Measurements from ENCODE around the gene IBSP. TPM values are rescaled to one million over a fixed set of nuclear protein-coding genes. Genes with fewer than 3 reads are reported as not detected.

IBSP gene
- total RNA-seq, 1 experiment from 2014 or later, result not detected

DNA sequence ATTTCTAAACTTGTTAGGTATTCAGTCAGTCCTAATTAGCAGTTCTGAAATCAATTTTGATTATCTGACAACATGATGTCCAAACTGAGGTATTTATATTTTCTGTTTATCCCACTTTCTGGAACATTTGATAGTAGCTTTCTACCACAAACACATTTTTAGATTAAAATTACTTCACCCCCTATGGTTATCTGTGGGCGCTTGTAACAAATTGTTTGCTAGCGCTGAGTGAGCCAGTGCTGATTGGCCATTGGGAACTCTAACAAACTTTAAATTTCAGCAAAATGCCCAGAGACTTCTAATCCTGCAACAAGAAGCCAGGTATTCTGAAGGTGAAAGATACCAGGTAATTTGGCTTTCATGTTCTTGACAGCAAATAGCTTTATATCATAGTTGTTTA lies 33.3 kb downstream of the IBSP start, which contains the start of gene MEPE:
Gene MEPE, plus strand, starts transcription at position 301 of the 400 bp plus-strand sequence. CDS start 1,746 bp downstream, outside the sequence.
- Histone ChIP-seq H3K18ac (ENCODE audit: insufficient read length, low read depth, low read length) (no peak within 1 kb of the TSS), H3K14ac (ENCODE audit: insufficient read depth, low read length) (no peak within 1 kb of the TSS), H2BK20ac (ENCODE audit: low read depth, low read length, poor library complexity, severe bottlenecking) (no peak within 1 kb of the TSS), H2BK5ac (ENCODE audit: insufficient read length, low read length) (no peak within 1 kb of the TSS), H2AK5ac (ENCODE audit: insufficient read length, low read length) (no peak within 1 kb of the TSS), H3K23me2 (ENCODE audit: insufficient read length, low read depth, low read length, poor library complexity, severe bottlenecking) (no peaks in the 10 kb centered on the region), H3K56ac (ENCODE audit: insufficient read length, low read depth, low read length) (no peak within 1 kb of the TSS), H3K27ac (ENCODE audit: insufficient read length, low read depth, low read length) (no peak within 1 kb of the TSS), H3T11ph (ENCODE audit: low read length) (no peak within 1 kb of the TSS), H3K4me1 (ENCODE audit: insufficient read depth, low read length) (no peaks in the 10 kb centered on the region), H4K91ac (ENCODE audit: insufficient read length, low read depth, low read length) (no peak within 1 kb of the TSS), H3K4ac (ENCODE audit: low read depth, low read length) (no peak within 1 kb of the TSS), H3K23ac (ENCODE audit: insufficient read length, low read depth, low read length) (no peak within 1 kb of the TSS), H2AFZ (ENCODE audit: low read length) (no peak within 1 kb of the TSS), H3K79me1 (ENCODE audit: insufficient read depth, low read depth, low read length, poor library complexity, severe bottlenecking) (no peaks in the 10 kb centered on the region), H2BK15ac (ENCODE audit: low read depth, low read length) (no peak within 1 kb of the TSS), H2BK120ac (ENCODE audit: low read depth, low read length, poor library complexity, severe bottlenecking) (no peak within 1 kb of the TSS), H3K9me3 (ENCODE audit: control insufficient read depth, low read depth, low read length) (no peaks in the 10 kb centered on the region), H4K5ac (ENCODE audit: insufficient read length, low read depth, low read length) (no peak within 1 kb of the TSS), H3K79me2 (ENCODE audit: insufficient read depth, low read length) (no peaks in the 10 kb centered on the region), H4K8ac (replicated peaks; ENCODE audit: insufficient read length, low read depth, low read length) (no peak within 1 kb of the TSS), H4K20me1 (ENCODE audit: control insufficient read depth, insufficient read depth, insufficient read length) (no peaks in the 10 kb centered on the region), H3K4me2 (ENCODE audit: insufficient read depth, insufficient read length, low read length) (no peak within 1 kb of the TSS), H2BK12ac (ENCODE audit: insufficient read length, low read depth, low read length) (no peak within 1 kb of the TSS), H3K9ac (ENCODE audit: extremely low read depth, insufficient read length, low read length) (no peak within 1 kb of the TSS), H3K27me3 (ENCODE audit: insufficient read depth, low read length) (no peaks in the 10 kb centered on the region)
- TF ChIP-seq, protein P1, sequence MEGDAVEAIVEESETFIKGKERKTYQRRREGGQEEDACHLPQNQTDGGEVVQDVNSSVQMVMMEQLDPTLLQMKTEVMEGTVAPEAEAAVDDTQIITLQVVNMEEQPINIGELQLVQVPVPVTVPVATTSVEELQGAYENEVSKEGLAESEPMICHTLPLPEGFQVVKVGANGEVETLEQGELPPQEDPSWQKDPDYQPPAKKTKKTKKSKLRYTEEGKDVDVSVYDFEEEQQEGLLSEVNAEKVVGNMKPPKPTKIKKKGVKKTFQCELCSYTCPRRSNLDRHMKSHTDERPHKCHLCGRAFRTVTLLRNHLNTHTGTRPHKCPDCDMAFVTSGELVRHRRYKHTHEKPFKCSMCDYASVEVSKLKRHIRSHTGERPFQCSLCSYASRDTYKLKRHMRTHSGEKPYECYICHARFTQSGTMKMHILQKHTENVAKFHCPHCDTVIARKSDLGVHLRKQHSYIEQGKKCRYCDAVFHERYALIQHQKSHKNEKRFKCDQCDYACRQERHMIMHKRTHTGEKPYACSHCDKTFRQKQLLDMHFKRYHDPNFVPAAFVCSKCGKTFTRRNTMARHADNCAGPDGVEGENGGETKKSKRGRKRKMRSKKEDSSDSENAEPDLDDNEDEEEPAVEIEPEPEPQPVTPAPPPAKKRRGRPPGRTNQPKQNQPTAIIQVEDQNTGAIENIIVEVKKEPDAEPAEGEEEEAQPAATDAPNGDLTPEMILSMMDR (conservative IDR thresholded peaks at IDR 0.05), result no peak
- Mint-ChIP-seq H3K27me3 (ENCODE audit: low read depth) (no peaks in the 10 kb centered on the region), H3K4me1 (peaks cover 0 to 10% of the 10 kb centered on the region in 2 experiments; a peak in 3 of 4 replicates), H3K4me3 (no peak within 1 kb of the TSS), H3K9me3 (no peaks in the 10 kb centered on the region), H3K27ac (no peak within 1 kb of the TSS), H3K36me3 (ENCODE audit: insufficient read depth in 1 of 3, low read depth in 3 of 3) (no peaks in the 10 kb centered on the region; a peak in 1 of 7 replicates)
- no CpG with 5 or more reads among the region's 2 CpGs for WGBS (ENCODE audit: extremely low coverage, insufficient read length, low lambda C conversion rate)
- no peak for DNase-seq

Data from H9 (cell line).